ENCODE results near the gene LRP10. TPM values are rescaled to one million over a fixed set of nuclear protein-coding genes. Genes with fewer than 3 reads are reported as not detected.
A peak's percentile ranks its signal among the peaks of the same experiment; 100 is the strongest.

Gene LRP10
- total RNA-seq, 2 donors from 2014 or later: 204 to 222 TPM

DNA sequence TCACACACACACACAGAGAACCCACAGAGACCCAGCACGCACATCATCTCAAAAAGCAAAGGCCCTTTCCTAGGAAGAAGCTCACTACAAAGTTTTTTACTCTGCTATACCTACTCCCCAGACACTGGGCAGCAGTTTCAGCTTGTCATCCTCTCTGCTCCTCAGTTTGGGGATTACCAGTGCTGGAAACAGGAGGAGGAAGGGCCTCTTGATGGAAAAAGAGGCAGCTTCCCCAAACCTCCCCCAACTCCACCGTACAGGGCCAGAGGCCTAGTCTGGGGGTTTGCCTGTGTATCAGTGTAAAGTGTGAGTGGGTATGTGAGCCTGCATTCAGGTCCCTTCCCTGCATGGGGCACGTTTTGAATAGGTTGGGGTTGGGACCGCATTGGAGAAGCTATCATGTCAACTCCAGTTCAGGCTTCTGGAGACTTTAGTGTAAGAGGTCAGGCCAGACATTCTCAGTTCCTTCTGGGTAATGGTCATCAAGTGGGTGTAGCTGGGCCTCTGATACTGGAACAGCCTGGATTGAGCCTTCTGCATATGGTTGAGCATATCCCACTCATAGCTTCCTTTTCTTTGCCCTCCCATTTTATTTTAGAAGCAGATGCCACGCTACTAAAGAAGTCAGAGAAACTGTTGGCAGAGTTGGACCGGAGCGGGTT, 12.7 kb downstream of the LRP10 start:
- Histone ChIP-seq H3K27ac (no peak overlapping the region), H3K4me1 (peaks cover 3% of the 10 kb centered on the region), H3K9me3 (no peaks in the 10 kb centered on the region), H3K9ac (ENCODE audit: low read depth in 2 of 2, low read length in 2 of 2) (no peak overlapping the region), H3K27me3 (no peaks in the 10 kb centered on the region), H3K36me3 (no peaks in the 10 kb centered on the region), H3K4me3 (no peak overlapping the region)
- intact Hi-C loops (cut with DNase I): no loop called here
- TF ChIP-seq, protein P1, sequence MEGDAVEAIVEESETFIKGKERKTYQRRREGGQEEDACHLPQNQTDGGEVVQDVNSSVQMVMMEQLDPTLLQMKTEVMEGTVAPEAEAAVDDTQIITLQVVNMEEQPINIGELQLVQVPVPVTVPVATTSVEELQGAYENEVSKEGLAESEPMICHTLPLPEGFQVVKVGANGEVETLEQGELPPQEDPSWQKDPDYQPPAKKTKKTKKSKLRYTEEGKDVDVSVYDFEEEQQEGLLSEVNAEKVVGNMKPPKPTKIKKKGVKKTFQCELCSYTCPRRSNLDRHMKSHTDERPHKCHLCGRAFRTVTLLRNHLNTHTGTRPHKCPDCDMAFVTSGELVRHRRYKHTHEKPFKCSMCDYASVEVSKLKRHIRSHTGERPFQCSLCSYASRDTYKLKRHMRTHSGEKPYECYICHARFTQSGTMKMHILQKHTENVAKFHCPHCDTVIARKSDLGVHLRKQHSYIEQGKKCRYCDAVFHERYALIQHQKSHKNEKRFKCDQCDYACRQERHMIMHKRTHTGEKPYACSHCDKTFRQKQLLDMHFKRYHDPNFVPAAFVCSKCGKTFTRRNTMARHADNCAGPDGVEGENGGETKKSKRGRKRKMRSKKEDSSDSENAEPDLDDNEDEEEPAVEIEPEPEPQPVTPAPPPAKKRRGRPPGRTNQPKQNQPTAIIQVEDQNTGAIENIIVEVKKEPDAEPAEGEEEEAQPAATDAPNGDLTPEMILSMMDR (IDR thresholded peaks at IDR 0.05): no peak
- no peak for DNase-seq

DNA sequence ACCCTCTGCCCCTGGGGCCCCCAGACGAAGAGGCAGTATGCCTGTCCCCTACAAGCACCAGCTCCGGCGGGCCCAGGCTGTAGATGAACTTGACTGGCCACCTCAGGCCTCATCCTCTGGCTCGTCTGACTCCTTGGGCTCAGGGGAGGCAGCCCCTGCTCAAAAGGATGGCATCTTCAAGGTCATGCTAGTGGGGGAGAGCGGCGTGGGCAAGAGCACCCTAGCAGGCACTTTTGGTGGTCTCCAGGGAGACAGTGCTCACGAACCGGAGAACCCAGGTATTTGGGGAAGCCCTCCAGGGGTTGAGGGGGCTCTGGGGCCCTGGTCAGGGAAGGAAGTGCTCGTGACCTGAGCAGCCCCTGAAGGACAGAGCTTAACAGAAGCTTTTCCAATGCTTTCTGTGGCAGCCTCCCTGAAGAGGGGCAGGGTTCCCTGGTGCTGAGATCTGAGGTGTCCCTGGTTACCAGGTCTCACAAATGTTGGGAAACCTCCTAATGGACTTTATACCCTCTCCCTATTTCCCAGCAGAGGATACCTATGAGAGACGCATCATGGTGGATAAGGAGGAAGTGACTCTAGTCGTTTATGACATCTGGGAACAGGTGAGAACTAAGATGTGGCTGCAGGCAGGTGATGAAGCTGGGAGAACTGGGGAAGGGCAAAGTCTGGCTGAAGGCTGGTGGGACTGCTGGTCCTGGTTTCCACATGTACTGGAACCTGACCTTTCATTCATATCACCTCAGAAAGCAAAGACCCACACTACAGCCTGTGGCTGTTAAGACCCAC, 13.4 kb downstream of the LRP10 start:
- no peaks in the 10 kb centered on the region for H3K9me3 ChIP-seq
- no peak for DNase-seq
- H3K9ac ChIP-seq (ENCODE audit: low read depth in 2 of 2, low read length in 2 of 2): no peak overlapping the region
- intact Hi-C loops (cut with DNase I): no loop called here
- H3K4me1 ChIP-seq: peaks cover 3% of the 10 kb centered on the region
- H3K4me3 ChIP-seq: no peak overlapping the region
- TF ChIP-seq, protein P1 (IDR thresholded peaks at IDR 0.05): no peak
- H3K36me3 ChIP-seq: no peaks in the 10 kb centered on the region
- H3K27me3 ChIP-seq: no peaks in the 10 kb centered on the region
- no peak overlapping the region for H3K27ac ChIP-seq

DNA sequence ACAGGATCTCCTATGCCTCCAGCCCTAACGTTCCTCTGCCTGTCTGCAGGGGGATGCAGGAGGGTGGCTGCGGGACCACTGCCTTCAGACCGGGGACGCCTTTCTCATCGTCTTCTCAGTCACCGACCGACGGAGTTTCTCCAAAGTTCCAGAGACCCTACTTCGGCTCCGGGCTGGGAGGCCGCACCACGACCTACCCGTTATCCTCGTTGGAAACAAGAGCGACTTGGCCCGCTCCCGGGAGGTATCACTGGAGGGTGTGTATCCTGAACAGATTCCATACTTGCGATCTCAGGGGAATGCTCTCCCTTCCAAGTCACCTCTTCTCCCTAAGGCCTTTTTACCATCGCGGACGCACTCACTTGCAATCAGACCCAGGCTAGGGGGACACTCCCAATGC, 14.4 kb downstream of the LRP10 start:
- peak overlapping the region in 1 of 2 donors; percentile 74 for H3K9ac ChIP-seq (ENCODE audit: low read depth in 2 of 2, low read length in 2 of 2)
- H3K4me3 ChIP-seq: peak overlapping the region; percentile 53
- intact Hi-C loops (cut with DNase I): no loop called here
- H3K9me3 ChIP-seq: no peaks in the 10 kb centered on the region
- no peaks in the 10 kb centered on the region for H3K27me3 ChIP-seq
- H3K27ac ChIP-seq: peak overlapping the region; percentile 82
- no peak for DNase-seq
- H3K36me3 ChIP-seq: no peaks in the 10 kb centered on the region
- TF ChIP-seq, protein P1 (IDR thresholded peaks at IDR 0.05): no peak
- peaks cover 3% of the 10 kb centered on the region for H3K4me1 ChIP-seq

DNA sequence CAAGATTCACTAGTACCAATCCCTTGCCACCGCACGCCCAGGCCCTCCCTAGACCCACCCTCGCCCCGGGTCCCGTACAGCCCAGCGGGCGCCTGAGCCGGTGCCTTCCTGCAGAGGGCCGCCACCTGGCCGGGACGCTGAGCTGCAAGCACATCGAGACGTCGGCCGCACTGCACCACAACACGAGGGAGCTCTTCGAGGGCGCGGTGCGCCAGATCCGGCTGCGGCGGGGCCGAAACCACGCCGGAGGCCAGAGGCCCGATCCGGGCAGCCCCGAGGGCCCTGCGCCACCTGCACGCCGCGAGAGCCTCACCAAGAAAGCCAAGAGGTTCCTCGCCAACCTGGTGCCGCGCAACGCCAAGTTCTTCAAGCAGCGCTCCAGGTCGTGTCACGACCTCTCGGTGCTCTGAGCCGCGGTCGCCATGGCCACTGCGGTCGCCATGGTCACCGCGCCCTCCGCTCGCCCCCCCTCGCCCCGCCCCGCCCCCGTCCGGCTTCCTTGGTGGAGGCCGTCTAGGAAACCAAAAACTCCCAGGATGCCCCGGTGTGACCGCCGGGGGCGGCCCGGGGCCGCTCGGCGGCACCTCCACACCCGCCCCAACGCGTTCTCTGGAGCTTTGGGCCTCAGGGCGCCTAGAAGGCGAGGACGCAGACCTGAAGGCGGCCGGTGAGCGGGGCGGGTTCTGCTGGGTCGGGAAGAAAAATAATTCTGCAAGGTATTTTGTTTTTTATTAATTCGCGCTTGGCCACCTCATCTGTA, 15.1 kb downstream of the LRP10 start:
- H3K9me3 ChIP-seq: no peaks in the 10 kb centered on the region
- DNase-seq: peak; percentile 88
- H3K27me3 ChIP-seq: no peaks in the 10 kb centered on the region
- intact Hi-C loops (cut with DNase I): no loop called here
- peak overlapping the region; percentile 47 to 74 for H3K9ac ChIP-seq (ENCODE audit: low read depth in 2 of 2, low read length in 2 of 2)
- peak overlapping the region; percentile 82 for H3K27ac ChIP-seq
- TF ChIP-seq, protein P1 (IDR thresholded peaks at IDR 0.05): no peak
- H3K4me3 ChIP-seq: peak overlapping the region; percentile 53
- H3K4me1 ChIP-seq: peaks cover 3% of the 10 kb centered on the region
- H3K36me3 ChIP-seq: no peaks in the 10 kb centered on the region

DNA sequence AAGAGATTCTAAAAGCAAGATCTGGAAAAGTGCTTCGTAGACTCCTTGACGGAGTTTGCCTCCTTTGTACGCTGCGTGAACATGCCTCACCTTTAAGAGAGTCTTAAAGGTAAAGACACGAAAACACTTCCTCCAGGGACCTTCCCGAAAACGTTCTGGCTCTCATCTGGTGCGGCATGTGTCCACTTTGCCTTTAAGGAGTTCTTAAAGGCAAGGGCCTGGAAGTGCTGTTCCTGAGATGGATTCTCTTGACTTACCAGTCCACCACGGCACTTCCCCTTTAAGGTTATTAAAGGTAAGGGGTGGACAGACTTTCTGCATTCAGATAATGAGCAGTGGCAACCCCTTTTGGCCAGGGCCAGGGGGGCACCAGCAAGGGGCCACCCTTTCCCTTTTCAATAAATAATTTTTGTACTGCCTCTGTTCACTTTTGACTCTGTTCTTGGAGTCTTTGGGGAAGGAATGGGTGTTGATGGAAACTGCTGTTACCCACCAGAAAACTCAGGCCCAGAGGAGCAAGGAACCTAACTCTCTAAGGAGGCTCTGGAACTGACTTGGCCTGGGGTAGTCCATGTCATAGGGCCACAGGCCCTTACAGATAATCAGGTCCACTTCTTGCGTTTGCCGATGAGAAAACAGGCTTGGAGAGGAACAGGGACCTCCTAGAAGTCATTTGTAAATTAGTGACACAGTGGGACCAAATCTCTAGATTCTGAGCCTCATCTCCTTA, 15.9 kb downstream of the LRP10 start:
- H3K27me3 ChIP-seq: no peaks in the 10 kb centered on the region
- H3K4me3 ChIP-seq: peak overlapping the region; percentile 53
- H3K9ac ChIP-seq (ENCODE audit: low read depth in 2 of 2, low read length in 2 of 2): peak overlapping the region in 1 of 2 donors; percentile 74
- H3K36me3 ChIP-seq: no peaks in the 10 kb centered on the region
- H3K27ac ChIP-seq: peak overlapping the region; percentile 82
- no peaks in the 10 kb centered on the region for H3K9me3 ChIP-seq
- H3K4me1 ChIP-seq: peaks cover 3% of the 10 kb centered on the region
- TF ChIP-seq, protein P1 (IDR thresholded peaks at IDR 0.05): no peak
- intact Hi-C loops (cut with DNase I): no loop called here
- DNase-seq: peak; percentile 77
